ENCODE data around the gene MARCHF6. TPM values are rescaled to one million over a fixed set of nuclear protein-coding genes. Genes with fewer than 3 reads are reported as not detected.
"Not testable (repeated sequence)": the region's sequence is repeated elsewhere in the genome, so short reads cannot be mapped to it uniquely, and the experiment has no call there.

MARCHF6 gene
- total RNA-seq, 3 donors from 2014 or later: 90.8 to 123 (median 121) TPM

- intact Hi-C loops (cut with DNase I; ENCODE audit: low total_unique reads); H3K27me3 ChIP-seq; H3K27ac ChIP-seq; H3K36me3 ChIP-seq; H3K4me3 ChIP-seq; DNase-seq (ENCODE audit: low spot score in 2 of 2); H3K9me3 ChIP-seq; H3K4me1 ChIP-seq: not testable (repeated sequence)
- TF ChIP-seq POLR2AphosphoS5 (IDR thresholded peaks at IDR 0.05): peak in 1 of 3 donors; percentile 25
Observed at GRCh38 chr5:10344461-10345106, 8.9 kb upstream of the MARCHF6 start.

DNA sequence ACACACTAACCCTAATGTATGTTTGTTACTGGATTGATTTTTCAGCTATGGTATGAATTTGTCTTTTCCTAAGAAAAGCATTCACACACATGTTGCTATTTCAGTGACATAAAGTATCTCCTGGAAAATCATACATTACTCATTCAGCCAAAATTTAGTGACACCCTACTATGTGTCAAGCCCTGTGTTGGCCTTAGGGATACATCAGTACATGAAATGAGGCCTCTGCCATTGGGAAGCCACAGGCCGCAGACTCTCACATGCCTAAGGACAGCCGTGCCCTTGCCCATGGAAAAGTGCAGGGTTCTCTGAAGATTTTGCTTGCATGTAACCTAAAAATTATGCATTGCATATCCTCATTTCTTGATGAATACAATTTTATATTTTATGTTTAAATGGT, 5.2 kb upstream of the MARCHF6 start:
- TF ChIP-seq POLR2AphosphoS5 (IDR thresholded peaks at IDR 0.05) (no peak), POLR2A (IDR thresholded peaks at IDR 0.05) (no peak)
- TF ChIP-seq, protein P1, sequence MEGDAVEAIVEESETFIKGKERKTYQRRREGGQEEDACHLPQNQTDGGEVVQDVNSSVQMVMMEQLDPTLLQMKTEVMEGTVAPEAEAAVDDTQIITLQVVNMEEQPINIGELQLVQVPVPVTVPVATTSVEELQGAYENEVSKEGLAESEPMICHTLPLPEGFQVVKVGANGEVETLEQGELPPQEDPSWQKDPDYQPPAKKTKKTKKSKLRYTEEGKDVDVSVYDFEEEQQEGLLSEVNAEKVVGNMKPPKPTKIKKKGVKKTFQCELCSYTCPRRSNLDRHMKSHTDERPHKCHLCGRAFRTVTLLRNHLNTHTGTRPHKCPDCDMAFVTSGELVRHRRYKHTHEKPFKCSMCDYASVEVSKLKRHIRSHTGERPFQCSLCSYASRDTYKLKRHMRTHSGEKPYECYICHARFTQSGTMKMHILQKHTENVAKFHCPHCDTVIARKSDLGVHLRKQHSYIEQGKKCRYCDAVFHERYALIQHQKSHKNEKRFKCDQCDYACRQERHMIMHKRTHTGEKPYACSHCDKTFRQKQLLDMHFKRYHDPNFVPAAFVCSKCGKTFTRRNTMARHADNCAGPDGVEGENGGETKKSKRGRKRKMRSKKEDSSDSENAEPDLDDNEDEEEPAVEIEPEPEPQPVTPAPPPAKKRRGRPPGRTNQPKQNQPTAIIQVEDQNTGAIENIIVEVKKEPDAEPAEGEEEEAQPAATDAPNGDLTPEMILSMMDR (IDR thresholded peaks at IDR 0.05): no peak
- Histone ChIP-seq H3K4me3 (no peak overlapping the region), H3K36me3 (no peaks in the 10 kb centered on the region), H3K27ac (no peak overlapping the region), H3K4me1 (no peaks in the 10 kb centered on the region), H3K9me3 (no peaks in the 10 kb centered on the region), H3K27me3 (no peaks in the 10 kb centered on the region)
- DNase-seq (ENCODE audit: low spot score in 2 of 2): no peak
- intact Hi-C loops (cut with DNase I; ENCODE audit: low total_unique reads): no loop called here

DNA sequence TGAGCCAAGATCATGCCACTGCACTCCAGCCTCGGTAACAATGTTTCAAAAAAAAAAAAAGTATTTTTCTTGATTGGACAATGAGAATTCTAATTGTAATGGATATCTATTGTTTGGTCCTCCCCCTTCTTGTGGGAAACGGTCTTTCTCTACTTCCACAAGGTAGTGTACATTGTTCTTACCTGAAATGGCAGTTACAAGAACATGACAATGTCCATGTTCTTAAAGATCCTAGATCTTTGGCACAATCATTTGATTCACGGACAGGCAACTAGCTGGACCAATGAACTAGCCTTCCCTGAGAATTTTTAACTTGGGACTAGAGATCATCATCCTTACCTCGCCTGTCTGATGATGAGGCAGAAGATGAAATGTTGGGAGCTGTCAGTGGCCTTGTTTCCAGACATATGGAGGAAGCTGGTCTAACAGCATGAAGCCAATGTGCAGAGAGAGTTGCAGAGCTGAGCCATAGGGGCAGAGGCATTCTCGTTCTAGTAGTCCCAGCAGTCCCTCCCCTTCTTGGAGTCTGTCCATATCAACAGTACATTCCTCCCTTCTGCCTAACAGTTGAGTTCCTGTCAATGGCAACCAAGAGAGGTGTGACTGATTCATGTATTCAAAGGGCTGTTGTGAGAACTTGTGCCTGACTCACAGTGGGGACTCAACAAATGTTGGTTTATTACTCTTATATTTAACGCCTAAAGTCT, 2.1 kb upstream of the MARCHF6 start:
- no peak for DNase-seq (ENCODE audit: low spot score in 2 of 2)
- no peaks in the 10 kb centered on the region for H3K27me3 ChIP-seq
- H3K27ac ChIP-seq: no peak overlapping the region
- H3K36me3 ChIP-seq: no peaks in the 10 kb centered on the region
- intact Hi-C loops (cut with DNase I; ENCODE audit: low total_unique reads): no loop called here
- TF ChIP-seq POLR2A (IDR thresholded peaks at IDR 0.05) (no peak), POLR2AphosphoS5 (IDR thresholded peaks at IDR 0.05) (no peak)
- TF ChIP-seq, protein P1 (IDR thresholded peaks at IDR 0.05): no peak
- no peak overlapping the region for H3K4me3 ChIP-seq
- H3K4me1 ChIP-seq: no peaks in the 10 kb centered on the region
- no peaks in the 10 kb centered on the region for H3K9me3 ChIP-seq

DNA sequence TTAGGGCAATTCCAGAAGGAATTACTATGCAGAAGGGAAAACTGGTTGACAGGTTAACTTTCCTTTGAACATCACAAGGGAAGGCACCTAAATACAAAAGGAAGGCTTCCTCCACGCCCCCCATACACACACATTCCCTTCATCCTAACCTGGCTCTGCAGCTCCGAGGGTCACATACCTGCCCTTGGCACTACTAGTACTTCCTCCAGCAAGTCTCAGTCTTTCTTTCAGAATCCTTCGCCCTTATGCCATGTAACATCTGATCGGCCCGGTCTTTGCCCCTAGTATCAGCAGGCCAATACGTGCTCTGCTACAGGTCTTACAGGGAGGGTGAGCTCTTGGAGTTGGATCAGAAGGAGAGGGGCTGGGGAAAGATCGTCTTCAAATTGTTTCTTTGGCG, 1.6 kb upstream of the MARCHF6 start:
- Histone ChIP-seq H3K4me3 (no peak overlapping the region), H3K27me3 (no peaks in the 10 kb centered on the region), H3K4me1 (no peaks in the 10 kb centered on the region), H3K36me3 (no peaks in the 10 kb centered on the region), H3K9me3 (no peaks in the 10 kb centered on the region), H3K27ac (peak overlapping the region in 1 of 2 donors; percentile 99)
- intact Hi-C loops (cut with DNase I; ENCODE audit: low total_unique reads): no loop called here
- DNase-seq (ENCODE audit: low spot score in 2 of 2): no peak
- TF ChIP-seq POLR2A (IDR thresholded peaks at IDR 0.05) (no peak), POLR2AphosphoS5 (IDR thresholded peaks at IDR 0.05) (no peak)
- TF ChIP-seq, protein P1 (IDR thresholded peaks at IDR 0.05): no peak

- intact Hi-C loops (cut with DNase I; ENCODE audit: low total_unique reads): no loop called here
Observed at GRCh38 chr5:10352430-10353240, 860 bp upstream of the MARCHF6 start.

More at GRCh38 chr5:10352430-10353240, 860 bp upstream of the MARCHF6 start:
- no peaks in the 10 kb centered on the region for H3K27me3 ChIP-seq
- DNase-seq (ENCODE audit: low spot score in 2 of 2): no peak
- no peaks in the 10 kb centered on the region for H3K9me3 ChIP-seq
- TF ChIP-seq POLR2A (IDR thresholded peaks at IDR 0.05) (no peak), POLR2AphosphoS5 (IDR thresholded peaks at IDR 0.05) (no peak)
- TF ChIP-seq, protein P1 (IDR thresholded peaks at IDR 0.05): no peak
- H3K27ac ChIP-seq: peak overlapping the region; percentile 95 to 99
- H3K36me3 ChIP-seq: no peaks in the 10 kb centered on the region
- peak overlapping the region; percentile 77 to 99 (median 97) for H3K4me3 ChIP-seq
- no peaks in the 10 kb centered on the region for H3K4me1 ChIP-seq
